Measurements from ENCODE around the gene ITGA3. TPM values are rescaled to one million over a fixed set of nuclear protein-coding genes. Genes with fewer than 3 reads are reported as not detected.
A peak's percentile ranks its signal among the peaks of the same experiment; 100 is the strongest.

Gene ITGA3
- total and polyA plus RNA-seq, 2 of the 13 experiments (the other 11 are each of a cell fraction or from before 2014, with no cell fraction given): 0.48 to 0.69 TPM

GRCh38 chr17:50113624-50114320, 57.9 kb downstream of the ITGA3 start (continued):
- TF ChIP-seq ZBTB4 (CRISPR knock-in tag; IDR thresholded peaks at IDR 0.05; ENCODE audit: borderline replicate concordance) (no peak), MAFG (CRISPR knock-in tag; IDR thresholded peaks at IDR 0.05) (no peak), NR2F6 (IDR thresholded peaks at IDR 0.05) (peak; percentile 91), NR2F6 (CRISPR knock-in tag; IDR thresholded peaks at IDR 0.05) (peak; percentile 85), ZNF232 (CRISPR knock-in tag; IDR thresholded peaks at IDR 0.05; ENCODE audit: borderline replicate concordance) (no peak), ZNF10 (CRISPR knock-in tag; IDR thresholded peaks at IDR 0.05; ENCODE audit: borderline replicate concordance, low read depth) (no peak), ZHX1 (CRISPR knock-in tag; IDR thresholded peaks at IDR 0.05; ENCODE audit: low read depth) (no peak), ONECUT2 (CRISPR knock-in tag; IDR thresholded peaks at IDR 0.05) (no peak), ZNF256 (CRISPR knock-in tag; conservative IDR thresholded peaks at IDR 0.05) (no peak), TCF7L2 (IDR thresholded peaks at IDR 0.05; ENCODE audit: low read depth, low read length) (no peak), ZBTB40 (IDR thresholded peaks at IDR 0.05) (no peak), ZBTB40 (CRISPR knock-in tag; IDR thresholded peaks at IDR 0.05) (no peak), ZNF441 (CRISPR knock-in tag; IDR thresholded peaks at IDR 0.05; ENCODE audit: borderline replicate concordance) (no peak), POLR2AphosphoS5 (IDR thresholded peaks at IDR 0.05; ENCODE audit: low read depth, low read length) (no peak), SIN3A (IDR thresholded peaks at IDR 0.05; ENCODE audit: borderline replicate concordance, low read depth, low read length) (no peak), ELF3 (CRISPR knock-in tag; IDR thresholded peaks at IDR 0.05) (no peak)
